HUDEP-2 (cell line): ENCODE measurements around the gene SETDB2.
"Not testable (repeated sequence)": the region's sequence is repeated elsewhere in the genome, so short reads cannot be mapped to it uniquely, and the experiment has no call there.

Experiments used
- DNase-seq, 76 experiments: peaks; one replicate each; lab custom pipeline; 2025; ENCODE audit not compliant: unreplicated experiment in 76 of 76; lab: John Stamatoyannopoulos, UW

The SETDB2 gene

DNA sequence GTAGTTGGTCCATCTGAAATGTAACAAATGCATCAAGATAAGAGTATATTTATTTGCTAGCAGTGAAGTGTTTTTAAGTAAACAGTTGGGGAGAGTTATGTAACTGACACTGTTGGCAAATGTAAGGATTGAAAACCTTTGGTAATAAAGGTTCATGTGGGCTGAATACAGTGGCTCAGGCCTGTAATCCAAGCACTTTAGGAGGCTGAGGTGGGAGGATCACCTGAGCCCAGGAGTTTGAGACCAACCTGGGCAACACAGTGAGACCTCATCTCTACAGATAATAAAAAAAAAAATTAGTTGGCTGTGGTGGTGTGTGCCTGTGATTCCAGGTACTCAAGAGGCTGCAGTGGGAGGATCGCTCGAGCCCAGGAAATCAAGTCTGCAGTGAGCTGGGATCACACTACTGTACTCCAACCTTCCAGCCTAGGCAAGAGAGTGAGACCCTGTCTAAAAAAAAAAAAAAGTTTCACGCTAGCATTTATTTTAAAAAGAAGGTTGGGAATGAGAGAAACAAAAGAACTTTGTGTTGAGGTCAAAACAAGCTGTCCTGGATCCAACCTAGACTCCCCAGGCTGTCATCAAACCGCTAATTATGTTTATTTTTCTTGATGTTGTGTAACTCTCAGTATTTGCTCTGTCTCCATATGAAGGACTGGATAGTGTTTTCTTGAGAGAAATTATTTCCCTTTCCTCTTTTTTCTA lies 20.7 kb downstream of the SETDB2 start:
- DNase-seq, result no peak

DNA sequence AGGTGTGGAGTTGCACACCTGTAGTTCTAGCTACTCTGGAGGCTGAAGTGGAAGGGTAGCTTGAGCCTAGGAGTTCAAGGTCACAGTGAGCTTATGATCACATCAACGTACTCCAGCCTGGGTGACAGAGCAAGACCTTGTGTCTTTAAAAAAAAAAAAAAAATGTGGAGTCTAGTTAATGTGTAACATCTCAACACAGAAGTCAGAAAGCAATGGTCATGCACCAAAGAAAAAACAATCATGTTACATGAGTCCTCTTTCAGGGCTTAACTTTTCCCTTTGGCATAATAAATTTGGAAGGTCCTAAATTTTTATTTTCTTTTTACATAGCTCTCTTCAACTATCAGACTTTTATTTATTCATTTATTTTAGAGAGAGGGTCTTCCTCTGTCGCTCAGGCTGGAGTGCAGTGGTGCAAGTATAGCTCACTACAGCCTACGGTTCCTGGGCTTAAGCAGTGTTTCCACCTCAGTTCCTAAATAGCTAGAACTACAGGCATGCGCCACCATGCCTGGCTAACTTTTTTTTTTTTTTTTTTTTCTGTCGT lies 22.3 kb downstream of the SETDB2 start:
- DNase-seq, result no peak

DNA sequence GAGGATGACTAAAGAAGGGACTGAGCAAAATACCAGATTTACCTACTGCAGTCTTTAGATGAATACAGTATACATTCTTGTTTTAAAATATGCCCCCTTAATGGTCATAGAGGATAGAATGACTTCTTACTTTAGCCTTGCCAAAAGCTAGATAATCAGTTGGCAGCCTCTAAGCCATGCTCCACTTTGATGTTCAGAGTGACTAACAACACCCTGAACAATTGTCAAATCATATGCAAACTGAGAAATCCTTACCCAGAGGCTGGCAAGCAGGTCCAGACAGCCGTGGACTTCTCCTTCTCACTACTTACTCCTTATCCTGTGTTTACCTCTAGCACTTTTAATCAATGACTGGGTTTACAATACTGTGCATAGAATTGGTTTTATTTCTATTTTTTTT lies 28.1 kb downstream of the SETDB2 start:
- DNase-seq, result no peak

DNA sequence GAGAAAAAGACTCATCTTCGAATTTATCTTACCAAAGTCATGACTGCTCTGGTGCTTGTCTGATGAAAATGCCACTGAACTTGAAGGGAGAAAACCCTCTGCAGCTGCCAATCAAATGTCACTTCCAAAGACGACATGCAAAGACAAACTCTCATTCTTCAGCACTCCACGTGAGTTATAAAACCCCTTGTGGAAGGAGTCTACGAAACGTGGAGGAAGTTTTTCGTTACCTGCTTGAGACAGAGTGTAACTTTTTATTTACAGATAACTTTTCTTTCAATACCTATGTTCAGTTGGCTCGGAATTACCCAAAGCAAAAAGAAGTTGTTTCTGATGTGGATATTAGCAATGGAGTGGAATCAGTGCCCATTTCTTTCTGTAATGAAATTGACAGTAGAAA lies 32.5 kb downstream of the SETDB2 start:
- DNase-seq, result no peak

DNA sequence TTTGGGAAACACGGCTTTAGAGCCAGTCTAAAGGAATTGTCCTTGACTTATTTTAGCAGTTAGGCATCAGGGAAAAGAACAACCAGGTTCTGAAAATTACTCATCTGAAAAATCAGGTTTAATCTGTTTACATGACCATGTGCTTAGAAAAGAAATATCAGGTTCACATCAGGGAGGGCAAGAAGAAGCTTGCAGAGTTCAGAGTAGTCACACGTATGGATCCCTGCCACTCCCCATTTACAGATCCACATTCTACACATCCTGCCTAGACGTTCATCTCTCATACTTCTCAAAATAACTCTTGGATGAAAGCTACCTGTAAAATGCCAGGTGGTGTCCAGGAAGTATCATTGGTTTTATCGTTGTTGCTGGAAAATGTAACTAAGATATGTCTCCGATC lies 37.7 kb downstream of the SETDB2 start:
- DNase-seq, result no peak

DNA sequence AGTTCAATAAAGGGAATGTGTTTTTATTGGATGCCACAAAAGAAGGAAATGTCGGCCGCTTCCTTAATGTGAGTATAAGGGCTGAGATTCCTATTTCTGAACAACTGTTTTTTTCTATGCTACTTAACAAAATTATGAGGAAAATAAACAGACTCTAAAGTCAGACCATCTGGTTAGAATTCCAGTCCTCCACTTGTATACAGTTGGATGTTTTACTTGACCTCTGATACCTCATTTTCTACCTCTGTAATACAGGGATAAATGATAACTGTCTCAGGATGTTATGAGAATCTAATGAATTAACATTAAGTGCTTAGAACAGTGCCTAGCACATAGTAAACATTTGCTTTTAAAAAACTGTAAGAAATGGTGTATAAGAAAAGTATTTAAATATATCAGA lies 44.5 kb downstream of the SETDB2 start:
- no peak for DNase-seq

DNA sequence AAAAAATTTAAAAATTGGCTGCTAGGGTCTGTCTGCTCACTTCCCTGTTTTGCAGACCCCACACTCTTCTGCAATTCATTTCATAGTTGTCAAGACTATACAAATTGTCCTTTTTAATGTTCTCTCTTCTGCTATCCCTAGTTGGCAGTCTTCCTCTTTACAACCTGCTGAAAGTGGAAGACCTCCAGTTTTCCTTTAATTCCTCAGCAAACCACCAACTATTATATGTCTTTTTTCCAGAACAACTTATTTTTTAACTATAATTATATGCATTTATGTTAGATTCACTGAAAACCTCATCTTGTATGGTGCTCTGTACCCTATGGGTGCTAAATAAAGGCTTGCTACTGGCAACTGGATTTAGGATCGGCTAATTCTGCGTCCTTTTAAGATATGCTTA lies 50.6 kb downstream of the SETDB2 start:
- no peak for DNase-seq

DNA sequence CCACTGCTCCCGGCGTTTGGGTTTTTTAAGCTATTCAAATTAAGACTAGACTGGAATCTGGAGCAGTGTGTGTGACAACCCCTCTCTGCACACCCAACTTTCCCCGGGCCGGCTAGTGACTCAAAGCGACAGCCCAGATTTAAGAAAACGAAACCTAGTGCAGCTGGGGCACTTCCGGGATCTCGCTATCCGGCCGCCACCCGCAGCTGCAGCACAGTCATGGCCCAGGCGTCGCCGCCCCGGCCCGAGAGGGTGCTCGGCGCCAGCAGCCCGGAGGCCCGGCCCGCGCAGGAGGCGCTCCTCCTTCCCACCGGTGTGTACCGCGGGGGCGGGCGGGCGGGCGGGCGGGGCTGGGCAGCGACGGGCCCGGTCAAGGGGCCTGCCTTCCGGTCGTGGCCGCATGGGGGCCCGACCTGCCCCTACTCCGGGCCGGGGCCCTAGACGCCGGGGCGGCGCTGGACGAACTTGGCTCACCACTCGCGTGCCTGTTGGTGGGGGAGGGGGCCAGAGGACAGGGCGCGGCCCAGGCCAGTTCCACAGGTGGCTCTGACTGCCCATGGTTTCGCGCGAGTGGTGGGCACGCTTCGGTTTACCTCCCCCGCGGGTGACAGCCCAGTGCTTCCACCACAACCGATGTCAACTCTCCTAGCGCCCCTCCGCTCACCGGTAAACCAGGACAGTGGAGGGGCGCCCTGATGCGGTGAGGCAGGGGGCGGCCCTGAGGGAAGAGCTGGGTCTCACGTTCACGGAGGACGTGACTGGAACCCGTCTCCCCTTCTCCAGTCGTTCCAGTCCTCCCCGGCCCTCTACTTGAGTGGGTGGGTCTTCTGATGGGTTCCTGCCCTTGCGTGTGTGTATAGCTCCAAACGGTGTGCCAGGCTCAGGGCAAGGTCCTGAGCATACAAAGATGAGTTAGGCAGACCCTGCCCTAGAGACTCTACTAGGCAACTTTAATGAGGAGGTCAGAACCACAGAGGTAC lies 52.0 kb downstream of the SETDB2 start, which contains the start of gene PHF11:
Gene PHF11 (plus strand): TSS at position 171 of the 980 bp plus-strand sequence. CDS start 49 bp downstream, at position 220.
- peak in 66 of 76 experiments; percentile 1 to 86 (median 48) for DNase-seq

DNA sequence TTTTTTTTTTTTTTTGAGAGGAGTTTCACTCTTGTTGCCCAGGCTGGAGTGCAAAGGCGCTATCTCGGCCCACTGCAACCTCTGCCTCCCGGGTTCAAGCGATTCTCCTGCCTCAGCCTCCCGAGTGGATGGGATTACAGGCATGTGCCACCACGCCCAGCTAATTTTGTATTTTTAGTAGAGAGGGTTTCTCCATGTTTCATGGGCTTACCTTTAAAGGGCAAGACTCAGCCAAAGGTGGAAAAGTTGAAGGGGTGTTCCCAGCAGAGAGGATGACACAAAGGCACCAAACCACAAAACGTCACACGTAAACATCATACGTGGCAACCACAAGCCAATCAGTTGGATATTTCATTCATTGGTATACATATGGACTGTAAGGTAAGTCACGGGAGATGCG lies 52.8 kb downstream of the SETDB2 start:
- not testable (repeated sequence) for DNase-seq

DNA sequence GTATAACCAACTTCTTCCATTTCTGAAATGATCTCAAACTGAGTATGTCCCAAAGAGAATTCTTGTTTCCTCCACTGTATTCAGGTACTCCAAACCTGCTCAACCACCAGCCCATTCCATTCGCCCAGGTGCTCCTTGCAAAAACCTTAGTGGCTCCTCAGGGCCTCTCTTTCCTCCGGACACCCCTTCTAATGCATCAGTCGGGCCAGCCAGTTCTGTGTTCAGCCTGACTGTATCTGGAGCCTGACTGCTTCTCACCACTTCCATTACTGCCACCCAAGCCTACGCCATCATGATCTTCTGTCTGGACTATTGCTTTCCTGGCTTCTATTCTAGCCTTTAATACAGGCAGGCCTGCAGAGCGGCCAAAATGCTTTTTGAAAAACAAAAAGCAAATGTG lies 53.2 kb downstream of the SETDB2 start:
- DNase-seq, result peak in 2 of 76 experiments; percentile 6 to 12

DNA sequence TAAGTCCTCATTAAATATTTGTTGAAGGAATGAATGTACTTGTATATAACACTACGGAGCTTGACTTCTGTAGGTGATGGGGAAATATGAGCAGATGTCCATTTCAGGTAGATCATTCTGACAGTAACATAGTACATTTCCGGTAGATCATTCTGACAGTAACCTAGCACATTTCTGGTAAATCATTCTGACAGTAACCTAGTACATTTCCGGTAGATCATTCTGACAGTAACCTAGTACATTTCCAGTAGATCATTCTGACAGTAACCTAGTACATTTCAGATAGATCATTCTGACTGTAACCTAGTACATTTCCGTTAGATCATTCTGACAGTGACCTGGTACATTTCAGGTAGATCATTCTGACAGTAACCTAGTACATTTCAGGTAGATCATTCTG lies 54.1 kb downstream of the SETDB2 start:
- no peak for DNase-seq

DNA sequence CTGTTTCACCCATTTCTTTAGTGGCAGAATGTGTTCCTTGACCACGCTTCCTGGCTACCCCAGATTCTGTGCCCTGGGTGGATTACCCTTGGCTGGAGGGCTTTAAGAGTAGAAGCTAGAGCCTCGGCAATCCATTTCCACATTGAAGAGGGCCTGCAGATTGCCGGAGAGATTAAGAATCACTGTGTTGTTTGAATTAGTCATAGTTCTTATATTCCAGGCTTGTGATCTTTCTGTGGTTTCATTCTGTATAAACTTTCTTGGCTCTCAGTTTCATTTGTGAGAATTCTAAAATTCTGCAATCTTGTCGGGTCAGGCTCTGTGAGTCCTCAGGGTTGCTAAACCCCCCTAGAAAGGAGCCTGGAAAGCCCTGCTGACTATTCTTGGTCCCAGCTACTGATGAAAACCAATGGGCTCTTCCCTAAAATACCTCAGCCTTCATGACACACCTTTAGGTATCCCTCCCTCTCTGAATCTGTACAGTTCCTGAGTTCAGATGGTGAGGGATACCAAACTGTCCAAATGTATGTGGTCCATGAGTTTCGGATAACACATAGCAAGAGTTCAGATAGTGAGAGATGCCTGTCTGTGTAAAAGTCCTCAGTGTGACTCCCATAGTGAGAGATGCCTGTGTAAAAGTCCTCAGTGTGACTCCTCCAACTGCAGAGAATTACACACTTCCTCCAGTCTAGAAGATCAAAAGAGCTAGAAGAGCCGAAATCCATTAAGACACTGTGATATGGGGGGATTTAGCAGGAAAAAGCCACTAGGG lies 56.0 kb downstream of the SETDB2 start:
- no peak for DNase-seq

DNA sequence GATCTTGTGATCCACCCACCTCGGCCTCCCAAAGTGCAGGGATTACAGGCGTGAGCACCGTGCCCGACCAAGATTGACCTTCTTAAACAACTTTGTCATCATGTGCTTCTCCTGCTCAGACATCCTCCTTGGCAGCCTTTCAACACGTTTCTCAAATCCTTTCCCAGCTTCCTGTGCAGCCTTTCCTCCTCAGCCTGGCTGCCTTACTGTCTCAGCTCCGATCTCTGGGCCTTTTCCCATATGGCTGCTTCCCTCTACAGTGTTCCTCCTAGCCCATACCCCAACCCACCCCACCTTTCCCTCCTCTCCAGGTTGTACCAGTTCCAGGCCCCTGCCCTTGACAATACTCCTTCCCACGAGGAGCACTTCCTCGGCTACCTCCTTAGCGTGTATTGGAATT lies 58.9 kb downstream of the SETDB2 start:
- DNase-seq, result no peak

DNA sequence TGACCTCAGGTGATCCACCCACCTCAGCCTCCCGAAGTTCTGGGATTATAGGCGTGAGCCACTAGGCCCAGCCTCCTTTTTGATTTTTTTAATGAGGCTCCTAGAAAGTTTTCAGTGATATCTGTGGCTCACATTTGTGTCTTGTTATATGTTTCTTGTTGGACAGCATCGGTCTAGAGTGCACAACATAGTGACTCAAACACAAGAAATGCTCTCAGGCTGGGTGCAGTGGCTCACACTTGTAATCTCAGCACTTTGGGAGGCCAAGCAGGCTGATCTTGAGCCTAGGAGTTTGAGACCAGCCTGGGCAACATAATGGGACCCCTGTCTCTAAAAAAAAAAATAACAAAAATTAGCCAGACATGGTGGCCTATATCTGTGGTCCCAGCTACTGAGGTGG lies 59.9 kb downstream of the SETDB2 start:
- DNase-seq, result no peak

DNA sequence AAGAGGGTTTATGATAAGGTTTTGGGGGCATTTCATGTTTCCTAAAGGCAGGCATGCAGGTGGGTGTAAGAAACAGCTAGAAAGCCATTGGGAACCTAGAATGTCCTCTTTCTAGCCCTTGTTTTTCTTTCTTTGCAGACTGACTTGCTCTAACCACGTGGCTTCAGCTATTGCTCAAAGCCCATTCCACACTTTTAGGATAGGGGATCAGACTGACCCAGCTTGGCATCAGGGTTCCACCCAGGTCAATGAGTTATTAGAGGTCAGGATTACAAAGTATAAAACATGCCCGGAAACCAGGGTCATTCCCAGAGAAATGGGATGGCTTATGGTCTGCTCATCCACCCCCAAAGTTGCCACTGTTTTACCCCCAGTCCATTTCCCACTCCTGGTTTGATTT lies 68.5 kb downstream of the SETDB2 start:
- DNase-seq, result no peak

DNA sequence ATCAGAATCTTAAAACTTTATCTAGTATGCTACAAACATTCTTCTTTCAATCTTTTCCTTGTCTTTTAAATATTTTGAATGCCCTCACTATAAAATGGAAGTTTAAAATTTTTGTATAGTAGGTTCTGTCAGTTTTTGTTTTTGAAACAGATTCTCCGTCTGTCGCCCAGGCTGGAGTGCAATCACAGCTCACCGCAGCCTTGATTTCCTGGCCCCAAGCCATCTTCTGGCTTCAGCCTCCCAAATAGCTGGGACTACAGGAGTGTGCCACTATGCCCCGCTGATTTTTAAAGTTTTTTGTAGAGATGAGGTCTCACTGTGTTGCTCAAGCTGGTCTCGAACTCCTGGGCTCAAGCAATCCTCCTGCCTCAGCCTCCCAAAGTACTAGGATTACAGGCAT lies 72.4 kb downstream of the SETDB2 start:
- no peak for DNase-seq

DNA sequence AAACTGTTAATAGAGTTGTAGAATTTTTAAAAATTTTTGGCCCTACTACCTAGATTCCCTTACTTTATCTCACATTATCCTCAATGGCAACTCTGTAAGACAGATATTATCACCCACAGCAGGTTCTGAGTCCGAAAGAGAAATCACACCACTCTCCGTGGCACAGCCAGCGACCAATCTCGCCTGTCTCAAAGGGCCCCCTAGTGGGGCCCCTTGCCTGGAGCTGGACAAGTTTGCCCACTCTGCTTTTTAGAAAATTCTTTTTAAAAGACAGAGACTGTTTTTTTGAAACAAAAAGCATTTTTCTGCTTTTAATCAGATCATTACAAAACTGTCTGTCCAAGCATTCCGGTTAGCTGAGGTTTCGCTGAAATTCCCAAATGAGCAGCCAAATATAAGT lies 73.4 kb downstream of the SETDB2 start:
- no peak for DNase-seq

DNA sequence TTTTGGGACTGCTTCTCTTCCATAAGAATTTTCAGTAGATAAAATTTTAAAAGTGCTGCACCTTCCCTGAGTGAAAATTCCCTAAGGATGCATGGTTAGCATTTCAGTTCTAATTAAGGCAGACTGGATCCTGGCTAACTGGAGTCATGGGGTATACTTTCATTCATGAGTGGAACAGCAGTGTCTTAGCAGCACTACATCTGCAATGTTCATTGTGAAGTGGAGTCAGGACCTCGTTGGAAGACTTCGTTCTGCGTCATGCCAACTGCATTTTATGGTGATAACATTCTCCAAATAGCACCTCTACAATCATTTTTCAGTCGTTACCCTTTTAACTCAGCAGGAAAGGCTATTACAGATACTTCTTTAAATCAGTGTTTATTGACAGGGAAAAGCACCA lies 77.2 kb downstream of the SETDB2 start:
- no peak for DNase-seq

DNA sequence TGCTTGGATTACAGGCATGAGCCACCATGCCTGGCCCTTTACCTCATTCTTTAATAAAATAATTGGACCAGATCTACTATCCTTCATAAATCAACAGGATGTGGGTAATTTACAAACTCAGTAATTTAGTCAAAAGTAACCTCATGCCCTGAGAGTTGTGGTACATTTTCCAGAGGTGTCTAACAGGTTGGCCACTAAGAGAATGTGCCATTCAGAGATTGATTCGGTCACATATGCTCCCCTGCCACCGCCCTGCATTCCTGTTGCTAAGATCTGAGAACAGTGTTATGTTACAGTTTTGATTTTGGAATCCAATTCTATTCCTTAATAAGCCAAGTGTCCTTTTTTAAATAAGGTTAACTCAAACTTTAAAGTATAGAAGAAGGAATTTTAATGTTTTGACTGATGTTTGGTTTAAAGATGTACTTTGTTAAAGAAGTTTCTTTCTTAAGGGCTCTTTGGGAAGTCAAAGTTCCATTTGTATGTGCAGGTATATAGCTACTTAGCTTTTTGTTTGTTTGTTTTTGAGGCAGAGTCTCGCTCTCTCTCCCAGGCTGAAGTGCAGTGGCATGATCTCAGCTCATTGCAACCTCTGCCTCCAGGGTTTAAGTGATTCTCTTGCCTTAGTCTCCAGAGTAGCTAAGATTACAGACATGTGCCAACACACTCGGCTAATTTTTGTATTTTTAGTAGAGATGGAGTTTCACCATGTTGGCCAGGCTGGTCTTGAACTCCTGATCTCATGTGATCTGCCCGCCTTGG lies 80.8 kb downstream of the SETDB2 start:
- no peak for DNase-seq

DNA sequence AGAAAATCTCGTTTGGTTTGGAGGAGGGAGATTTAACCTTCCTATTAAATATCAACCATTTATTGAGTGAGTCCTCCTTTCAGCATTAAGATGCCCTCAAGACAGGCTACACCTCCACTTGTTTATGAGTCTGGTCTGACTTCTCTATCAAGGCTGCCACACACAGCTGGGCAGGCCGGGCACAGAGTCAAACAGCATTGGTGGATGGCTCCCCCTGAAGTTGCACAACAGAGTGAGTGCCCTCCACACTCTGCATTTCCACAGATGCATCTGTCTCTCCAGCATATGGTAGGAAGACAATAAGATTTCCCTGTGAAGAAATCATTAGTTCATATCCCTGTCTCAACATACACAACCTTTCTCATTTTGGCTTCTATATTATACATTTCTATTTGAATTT lies 83.0 kb downstream of the SETDB2 start:
- no peak for DNase-seq
